ENCODE results near the gene CSNK1A1. TPM values are rescaled to one million over a fixed set of nuclear protein-coding genes. Genes with fewer than 3 reads are reported as not detected.
"Not testable (repeated sequence)": the region's sequence is repeated elsewhere in the genome, so short reads cannot be mapped to it uniquely, and the experiment has no call there.

CSNK1A1 gene
- total RNA-seq = 100 to 1,000 TPM; 175 to 197 TPM
- 100 to 1,000 TPM; 133 to 143 (median 137) TPM for polyA plus RNA-seq
- total RNA-seq = 151 to 214 (median 186) reads per million in 6 experiments

- Mint-ChIP-seq H3K4me3 (peak within 1 kb of the TSS; percentile 95 to 99 (median 98)), H3K36me3 (peaks cover 14 to 29% (median 15%) of the 10 kb centered on the region in 3 donors), H3K4me1 (peaks cover 19 to 46% (median 33%) of the 10 kb centered on the region in 4 donors), H3K9me3 (no peaks in the 10 kb centered on the region), H3K27ac (peak within 1 kb of the TSS; percentile 95 to 100 (median 99)), H3K27me3 (no peaks in the 10 kb centered on the region)
- peak; percentile 97 to 99 (median 99) for DNase-seq
- POLR2A ChIA-PET = interaction anchor here (0.6 to 3.6 kb wide), 13 partner anchors 8 to 1620 kb away, joined by 3 to 23 read pairs (median 6); partner anchors contain the start of genes GRPEL2, PCYOX1L and PPARGC1B
- ATAC-seq = peak; percentile 86 to 88
Observed at GRCh38 chr5:149551227-149552037, at the start of gene CSNK1A1. Gene CSNK1A1, minus strand, starts transcription at chr5:149551439. Its CDS starts 475 bp downstream, at chr5:149550964.

- DNase-seq = no peak
- Mint-ChIP-seq H3K27ac (peak overlapping the region in 1 of 10 donors; percentile 22), H3K36me3 (no peaks in the 10 kb centered on the region), H3K4me1 (peaks cover 0 to 7% (median 4%) of the 10 kb centered on the region in 4 donors), H3K27me3 (peaks cover 0 to 11% (median 0%) of the 10 kb centered on the region in 5 donors), H3K4me3 (no peak overlapping the region), H3K9me3 (no peaks in the 10 kb centered on the region)
- POLR2A ChIA-PET = no interaction called here
- no peak for ATAC-seq
Observed at GRCh38 chr5:149600932-149601331, 49.7 kb upstream of the CSNK1A1 start.

GRCh38 chr5:149599375-149599774, 48.1 kb upstream of the CSNK1A1 start:
- Mint-ChIP-seq H3K36me3 (no peaks in the 10 kb centered on the region), H3K9me3 (no peaks in the 10 kb centered on the region), H3K4me3 (no peak overlapping the region), H3K27me3 (peaks cover 0 to 10% (median 0%) of the 10 kb centered on the region in 5 donors), H3K4me1 (peaks cover 0 to 6% (median 2%) of the 10 kb centered on the region in 4 donors), H3K27ac (no peak overlapping the region)
- POLR2A ChIA-PET = interaction anchor here (0.6 kb wide), 1 partner anchor 45 kb away, joined by 3 read pairs; no protein-coding TSS in a partner anchor
- no peak for ATAC-seq
- no peak for DNase-seq

- no peaks in the 10 kb centered on the region for H3K9me3 Mint-ChIP-seq
- DNase-seq (no peak), ATAC-seq (no peak)
- H3K4me3 Mint-ChIP-seq = no peak overlapping the region
- peaks cover 0 to 10% (median 0%) of the 10 kb centered on the region in 5 donors for H3K27me3 Mint-ChIP-seq
- H3K4me1 Mint-ChIP-seq = peaks cover 0 to 6% (median 2%) of the 10 kb centered on the region in 4 donors
- H3K27ac Mint-ChIP-seq = peak overlapping the region in 1 of 10 donors; percentile 57
- H3K36me3 Mint-ChIP-seq = no peaks in the 10 kb centered on the region
- POLR2A ChIA-PET = interaction anchor here (0.6 kb wide), 1 partner anchor 46 kb away, joined by 3 read pairs; no protein-coding TSS in a partner anchor
Observed at GRCh38 chr5:149598966-149599365, 47.7 kb upstream of the CSNK1A1 start.

GRCh38 chr5:149598234-149598633, 47.0 kb upstream of the CSNK1A1 start:
- H3K9me3 Mint-ChIP-seq, H3K4me3 Mint-ChIP-seq, H3K27ac Mint-ChIP-seq, POLR2A ChIA-PET, H3K4me1 Mint-ChIP-seq, DNase-seq, H3K36me3 Mint-ChIP-seq, ATAC-seq: not testable (repeated sequence)
- H3K27me3 Mint-ChIP-seq = peaks cover 0 to 10% (median 0%) of the 10 kb centered on the region in 5 donors

- peaks cover 0 to 6% (median 2%) of the 10 kb centered on the region in 4 donors for H3K4me1 Mint-ChIP-seq
- POLR2A ChIA-PET = no interaction called here
Observed at GRCh38 chr5:149597618-149598017, 46.4 kb upstream of the CSNK1A1 start.

GRCh38 chr5:149596712-149597111, 45.5 kb upstream of the CSNK1A1 start:
- POLR2A ChIA-PET = no interaction called here
- Mint-ChIP-seq H3K27ac (no peak overlapping the region), H3K9me3 (no peaks in the 10 kb centered on the region), H3K27me3 (peaks cover 0 to 10% (median 0%) of the 10 kb centered on the region in 5 donors), H3K4me3 (no peak overlapping the region), H3K36me3 (no peaks in the 10 kb centered on the region), H3K4me1 (peaks cover 0 to 6% (median 2%) of the 10 kb centered on the region in 4 donors)
- DNase-seq = no peak
- no peak for ATAC-seq

More at GRCh38 chr5:149597618-149598017, 46.4 kb upstream of the CSNK1A1 start:
- ATAC-seq (no peak), DNase-seq (no peak)
- Mint-ChIP-seq H3K27ac (no peak overlapping the region), H3K9me3 (no peaks in the 10 kb centered on the region), H3K36me3 (no peaks in the 10 kb centered on the region), H3K27me3 (peaks cover 0 to 10% (median 0%) of the 10 kb centered on the region in 5 donors), H3K4me3 (no peak overlapping the region)

GRCh38 chr5:149595105-149595504, 43.9 kb upstream of the CSNK1A1 start:
- H3K27ac Mint-ChIP-seq, H3K9me3 Mint-ChIP-seq, DNase-seq, ATAC-seq, H3K36me3 Mint-ChIP-seq, H3K4me1 Mint-ChIP-seq, POLR2A ChIA-PET, H3K4me3 Mint-ChIP-seq: not testable (repeated sequence)
- H3K27me3 Mint-ChIP-seq = peaks cover 0 to 10% (median 0%) of the 10 kb centered on the region in 5 donors

- no peak for ATAC-seq
- H3K4me1 Mint-ChIP-seq = peaks cover 0 to 6% (median 2%) of the 10 kb centered on the region in 4 donors
Observed at GRCh38 chr5:149594206-149594895, 43.1 kb upstream of the CSNK1A1 start.

GRCh38 chr5:149593370-149593769, 42.1 kb upstream of the CSNK1A1 start:
- H3K4me1 Mint-ChIP-seq = peaks cover 0 to 5% (median 2%) of the 10 kb centered on the region in 4 donors
- DNase-seq (no peak), ATAC-seq (no peak)
- H3K27ac Mint-ChIP-seq = no peak overlapping the region
- no peaks in the 10 kb centered on the region for H3K36me3 Mint-ChIP-seq
- no peaks in the 10 kb centered on the region for H3K9me3 Mint-ChIP-seq
- H3K27me3 Mint-ChIP-seq = peaks cover 0 to 8% (median 0%) of the 10 kb centered on the region in 5 donors
- H3K4me3 Mint-ChIP-seq = no peak overlapping the region
- POLR2A ChIA-PET = no interaction called here

More at GRCh38 chr5:149594206-149594895, 43.1 kb upstream of the CSNK1A1 start:
- DNase-seq = no peak
- peaks cover 0 to 10% (median 0%) of the 10 kb centered on the region in 5 donors for H3K27me3 Mint-ChIP-seq
- no peaks in the 10 kb centered on the region for H3K9me3 Mint-ChIP-seq
- POLR2A ChIA-PET = interaction anchor here (0.6 kb wide), 1 partner anchor 59 kb away, joined by 4 read pairs; no protein-coding TSS in a partner anchor
- H3K4me3 Mint-ChIP-seq = no peak overlapping the region
- H3K27ac Mint-ChIP-seq = no peak overlapping the region
- no peaks in the 10 kb centered on the region for H3K36me3 Mint-ChIP-seq

- H3K4me3 Mint-ChIP-seq = no peak overlapping the region
- no peaks in the 10 kb centered on the region for H3K36me3 Mint-ChIP-seq
- peaks cover 0 to 2% (median 0%) of the 10 kb centered on the region in 5 donors for H3K27me3 Mint-ChIP-seq
- POLR2A ChIA-PET = no interaction called here
- H3K27ac Mint-ChIP-seq = no peak overlapping the region
- no peaks in the 10 kb centered on the region for H3K9me3 Mint-ChIP-seq
- no peaks in the 10 kb centered on the region for H3K4me1 Mint-ChIP-seq
- ATAC-seq = no peak
- no peak for DNase-seq
Observed at GRCh38 chr5:149588936-149589335, 37.7 kb upstream of the CSNK1A1 start.

- POLR2A ChIA-PET = no interaction called here
- no peak for ATAC-seq
- no peak overlapping the region for H3K27ac Mint-ChIP-seq
Observed at GRCh38 chr5:149586708-149587318, 35.6 kb upstream of the CSNK1A1 start.

More at GRCh38 chr5:149586708-149587318, 35.6 kb upstream of the CSNK1A1 start:
- H3K36me3 Mint-ChIP-seq = no peaks in the 10 kb centered on the region
- peaks cover 0 to 3% (median 0%) of the 10 kb centered on the region in 4 donors for H3K4me1 Mint-ChIP-seq
- H3K9me3 Mint-ChIP-seq = no peaks in the 10 kb centered on the region
- H3K27me3 Mint-ChIP-seq = no peaks in the 10 kb centered on the region
- no peak overlapping the region for H3K4me3 Mint-ChIP-seq
- no peak for DNase-seq

Measured in naive thymus-derived CD8-positive, alpha-beta T cell (primary cell).